Retina (tissue), 1 donor: ENCODE data around the gene FBXO34.
A peak's percentile ranks its signal among the peaks of the same experiment; 100 is the strongest.

Experiments
- DNase-seq: peaks from one replicate; pipeline ENCODE4 v3.0.0-alpha.2; 2016

Gene FBXO34

GRCh38 chr14:55270832-55271571 lies at the start of gene FBXO34:
Gene FBXO34, plus strand, starts transcription at chr14:55271421. Its CDS starts 78,970 bp downstream, at chr14:55350391.
- DNase-seq = peak; percentile 98

GRCh38 chr14:55221968-55222367 lies 49.3 kb upstream of the FBXO34 start:
- DNase-seq = no peak

- DNase-seq = no peak
Measured at GRCh38 chr14:55223364-55223763, 47.9 kb upstream of the FBXO34 start.

- no peak for DNase-seq
Measured at GRCh38 chr14:55228261-55228660, 43.0 kb upstream of the FBXO34 start.

- no peak for DNase-seq
Measured at GRCh38 chr14:55233591-55233990, 37.6 kb upstream of the FBXO34 start.

GRCh38 chr14:55238019-55238680 lies 33.1 kb upstream of the FBXO34 start:
- DNase-seq = no peak

GRCh38 chr14:55239320-55239719 lies 31.9 kb upstream of the FBXO34 start:
- no peak for DNase-seq

- peak; percentile 53 for DNase-seq
Measured at GRCh38 chr14:55240526-55241178, 30.6 kb upstream of the FBXO34 start.

- DNase-seq = no peak
Measured at GRCh38 chr14:55241673-55242072, 29.5 kb upstream of the FBXO34 start.

GRCh38 chr14:55243386-55243785 lies 27.8 kb upstream of the FBXO34 start:
- no peak for DNase-seq

- no peak for DNase-seq
Measured at GRCh38 chr14:55243813-55244212, 27.4 kb upstream of the FBXO34 start.

- no peak for DNase-seq
Measured at GRCh38 chr14:55245657-55246268, 25.5 kb upstream of the FBXO34 start.

- no peak for DNase-seq
Measured at GRCh38 chr14:55248411-55248810, 22.8 kb upstream of the FBXO34 start.

- no peak for DNase-seq
Measured at GRCh38 chr14:55249423-55249822, 21.8 kb upstream of the FBXO34 start.

- no peak for DNase-seq
Measured at GRCh38 chr14:55253276-55253675, 17.9 kb upstream of the FBXO34 start.

GRCh38 chr14:55254581-55254980 lies 16.6 kb upstream of the FBXO34 start:
- no peak for DNase-seq

- no peak for DNase-seq
Measured at GRCh38 chr14:55255979-55256378, 15.2 kb upstream of the FBXO34 start.

- no peak for DNase-seq
Measured at GRCh38 chr14:55256586-55256985, 14.6 kb upstream of the FBXO34 start.

- no peak for DNase-seq
Measured at GRCh38 chr14:55265197-55265596, 6.0 kb upstream of the FBXO34 start.

- no peak for DNase-seq
Measured at GRCh38 chr14:55267820-55268219, 3.4 kb upstream of the FBXO34 start.

- peak; percentile 87 for DNase-seq
Measured at GRCh38 chr14:55271572-55272298, 514 bp downstream of the FBXO34 start.

GRCh38 chr14:55272387-55272786 lies 1.2 kb downstream of the FBXO34 start:
- no peak for DNase-seq

GRCh38 chr14:55272922-55273321 lies 1.7 kb downstream of the FBXO34 start:
- DNase-seq = no peak
